Measurements from ENCODE around the gene TFCP2. TPM values are rescaled to one million over a fixed set of nuclear protein-coding genes. Genes with fewer than 3 reads are reported as not detected.

TFCP2 gene
- total RNA-seq, 1 donor = 7.8 TPM

- peak; percentile 56 for DNase-seq (ENCODE audit: low read depth)
- no peak for TF ChIP-seq CTCF (IDR thresholded peaks at IDR 0.05; ENCODE audit: insufficient read depth, low read depth, low read length)
- H3K4me3 ChIP-seq (ENCODE audit: low read depth, low read length) = no peak overlapping the region
Observed at GRCh38 chr12:51051787-51052186, 121.1 kb downstream of the TFCP2 start.

GRCh38 chr12:51049525-51049924, 123.4 kb downstream of the TFCP2 start:
- peak overlapping the region; percentile 97 for H3K4me3 ChIP-seq (ENCODE audit: low read depth, low read length)
- no peak for TF ChIP-seq CTCF (IDR thresholded peaks at IDR 0.05; ENCODE audit: insufficient read depth, low read depth, low read length)
- no peak for DNase-seq (ENCODE audit: low read depth)

- DNase-seq (ENCODE audit: low read depth) = no peak
- TF ChIP-seq CTCF (IDR thresholded peaks at IDR 0.05; ENCODE audit: insufficient read depth, low read depth, low read length) = no peak
- peak overlapping the region; percentile 97 for H3K4me3 ChIP-seq (ENCODE audit: low read depth, low read length)
Observed at GRCh38 chr12:51048661-51049251, 124.2 kb downstream of the TFCP2 start.

GRCh38 chr12:51047655-51048540, 125.0 kb downstream of the TFCP2 start, which contains the start of gene LETMD1:
TSS of gene LETMD1 (plus strand) at chr12:51048327. CDS start at chr12:51048357, 30 bp downstream.
- TF ChIP-seq CTCF (IDR thresholded peaks at IDR 0.05; ENCODE audit: insufficient read depth, low read depth, low read length) = peak; percentile 93
- H3K4me3 ChIP-seq (ENCODE audit: low read depth, low read length) = peak within 1 kb of the TSS; percentile 97

More at GRCh38 chr12:51047655-51048540, 125.0 kb downstream of the TFCP2 start, which contains the start of gene LETMD1:
- DNase-seq (ENCODE audit: low read depth) = peak; percentile 99

Small RNA genes lying within 50 kb of the gene (small RNA-seq; reads per million reads assigned to genes)
- gene RF00019 = not detected
- gene RNU6-199P = not detected

Other genes starting within 250 kb of the TFCP2 start
- gene HIGD1C, start 220.6 kb downstream of the TFCP2 start, total RNA-seq = not detected in 2 replicates
- gene SLC11A2, start 146.8 kb downstream of the TFCP2 start, total RNA-seq = 39.0 and 56.6 TPM in 2 replicates
- 23.7 and 25.8 TPM in 2 replicates for gene LETMD1, start 124.8 kb downstream of the TFCP2 start, total RNA-seq
- gene CSRNP2, start 89.5 kb downstream of the TFCP2 start, total RNA-seq = 23.2 and 25.9 TPM in 2 replicates
- gene POU6F1, start 44.9 kb upstream of the TFCP2 start, total RNA-seq = 3.5 and 4.5 TPM in 2 replicates
- gene DAZAP2, start 65.7 kb upstream of the TFCP2 start, total RNA-seq = 106 and 139 TPM in 2 replicates
- 5.2 and 8.4 TPM in 2 replicates for gene SMAGP, start 97.3 kb upstream of the TFCP2 start, total RNA-seq
- gene BIN2, start 151.0 kb upstream of the TFCP2 start, total RNA-seq = not detected in 2 replicates
- not detected in 2 replicates for gene CELA1, start 173.5 kb upstream of the TFCP2 start, total RNA-seq
- gene GALNT6, start 218.3 kb upstream of the TFCP2 start, total RNA-seq = 32.2 and 66.9 TPM in 2 replicates